ENCODE measurements around the gene COPS3. TPM values are rescaled to one million over a fixed set of nuclear protein-coding genes. Genes with fewer than 3 reads are reported as not detected.

The COPS3 gene
- total and polyA plus RNA-seq, 2 experiments from 2014 or later = 108 to 121 TPM

DNA sequence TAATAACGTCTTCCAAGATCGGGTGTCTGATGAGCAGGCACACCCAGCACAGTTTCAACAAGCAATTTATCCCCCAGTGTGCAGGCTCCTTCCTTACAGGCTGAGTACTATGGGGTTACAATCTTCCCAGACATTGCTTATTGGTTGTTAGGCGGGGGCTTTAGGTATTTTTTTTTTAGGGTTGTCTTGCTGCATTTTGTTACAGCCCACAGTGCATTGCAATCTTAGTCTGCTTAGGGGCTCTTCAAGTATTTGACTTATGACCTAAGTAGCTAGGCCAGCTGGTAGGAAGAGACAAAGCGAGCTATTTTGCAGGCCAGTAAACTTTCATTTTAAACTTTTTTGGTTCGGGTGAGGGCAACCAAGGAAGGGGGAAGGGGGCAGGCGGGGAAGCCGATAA lies 80.7 kb downstream of the COPS3 start:
- Mint-ChIP-seq H3K27me3 (ENCODE audit: insufficient read depth, low read depth, poor library complexity) (peaks cover 9% of the 10 kb centered on the region), H3K36me3 (ENCODE audit: low read depth) (no peaks in the 10 kb centered on the region), H3K4me1 (no peaks in the 10 kb centered on the region; the same call in 2 of the 3 replicates), H3K9me3 (no peaks in the 10 kb centered on the region), H3K27ac (no peak overlapping the region), H3K4me3 (no peak overlapping the region)
- no peak for ATAC-seq
- no peak for DNase-seq (ENCODE audit: low spot score)
- Histone ChIP-seq H4K20me1 (replicated peaks; ENCODE audit: insufficient read depth) (no peaks in the 10 kb centered on the region), H3K9me2 (ENCODE audit: insufficient read depth) (no peaks in the 10 kb centered on the region), H3K27ac (ENCODE audit: low read depth) (no peak overlapping the region), H3K36me3 (ENCODE audit: insufficient read depth) (no peaks in the 10 kb centered on the region), H3K4me3 (no peak overlapping the region), H3K4me1 (ENCODE audit: insufficient read depth) (no peaks in the 10 kb centered on the region), H3K27me3 (ENCODE audit: insufficient read depth) (no peaks in the 10 kb centered on the region), H3K4me2 (no peak overlapping the region), H2AFZ (no peak overlapping the region), H3F3A (replicated peaks; ENCODE audit: low read depth) (no peaks in the 10 kb centered on the region), H3K79me2 (replicated peaks; ENCODE audit: insufficient read depth) (no peaks in the 10 kb centered on the region)
- TF ChIP-seq ZNF114 (CRISPR knock-in tag; IDR thresholded peaks at IDR 0.05) (no peak), JUNB (IDR thresholded peaks at IDR 0.05; ENCODE audit: unreplicated experiment) (no peak), POLR2AphosphoS5 (IDR thresholded peaks at IDR 0.05; ENCODE audit: low read depth) (no peak), ZNF331 (CRISPR knock-in tag; IDR thresholded peaks at IDR 0.05; ENCODE audit: low read depth) (no peak), EZH2phosphoT487 (IDR thresholded peaks at IDR 0.05; ENCODE audit: unreplicated experiment) (no peak), STAT1 (IDR thresholded peaks at IDR 0.05; ENCODE audit: unreplicated experiment) (no peak), NANOG (IDR thresholded peaks at IDR 0.05; ENCODE audit: borderline replicate concordance) (no peak), EZH2 (IDR thresholded peaks at IDR 0.05; ENCODE audit: low read depth, unreplicated experiment) (no peak), CREB1 (CRISPR knock-in tag; IDR thresholded peaks at IDR 0.05; ENCODE audit: low read depth) (no peak)
- TF ChIP-seq, protein P1, sequence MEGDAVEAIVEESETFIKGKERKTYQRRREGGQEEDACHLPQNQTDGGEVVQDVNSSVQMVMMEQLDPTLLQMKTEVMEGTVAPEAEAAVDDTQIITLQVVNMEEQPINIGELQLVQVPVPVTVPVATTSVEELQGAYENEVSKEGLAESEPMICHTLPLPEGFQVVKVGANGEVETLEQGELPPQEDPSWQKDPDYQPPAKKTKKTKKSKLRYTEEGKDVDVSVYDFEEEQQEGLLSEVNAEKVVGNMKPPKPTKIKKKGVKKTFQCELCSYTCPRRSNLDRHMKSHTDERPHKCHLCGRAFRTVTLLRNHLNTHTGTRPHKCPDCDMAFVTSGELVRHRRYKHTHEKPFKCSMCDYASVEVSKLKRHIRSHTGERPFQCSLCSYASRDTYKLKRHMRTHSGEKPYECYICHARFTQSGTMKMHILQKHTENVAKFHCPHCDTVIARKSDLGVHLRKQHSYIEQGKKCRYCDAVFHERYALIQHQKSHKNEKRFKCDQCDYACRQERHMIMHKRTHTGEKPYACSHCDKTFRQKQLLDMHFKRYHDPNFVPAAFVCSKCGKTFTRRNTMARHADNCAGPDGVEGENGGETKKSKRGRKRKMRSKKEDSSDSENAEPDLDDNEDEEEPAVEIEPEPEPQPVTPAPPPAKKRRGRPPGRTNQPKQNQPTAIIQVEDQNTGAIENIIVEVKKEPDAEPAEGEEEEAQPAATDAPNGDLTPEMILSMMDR (conservative IDR thresholded peaks at IDR 0.05; ENCODE audit: low read depth in 2 of 2) = no peak
- TF ChIP-seq, protein P2, sequence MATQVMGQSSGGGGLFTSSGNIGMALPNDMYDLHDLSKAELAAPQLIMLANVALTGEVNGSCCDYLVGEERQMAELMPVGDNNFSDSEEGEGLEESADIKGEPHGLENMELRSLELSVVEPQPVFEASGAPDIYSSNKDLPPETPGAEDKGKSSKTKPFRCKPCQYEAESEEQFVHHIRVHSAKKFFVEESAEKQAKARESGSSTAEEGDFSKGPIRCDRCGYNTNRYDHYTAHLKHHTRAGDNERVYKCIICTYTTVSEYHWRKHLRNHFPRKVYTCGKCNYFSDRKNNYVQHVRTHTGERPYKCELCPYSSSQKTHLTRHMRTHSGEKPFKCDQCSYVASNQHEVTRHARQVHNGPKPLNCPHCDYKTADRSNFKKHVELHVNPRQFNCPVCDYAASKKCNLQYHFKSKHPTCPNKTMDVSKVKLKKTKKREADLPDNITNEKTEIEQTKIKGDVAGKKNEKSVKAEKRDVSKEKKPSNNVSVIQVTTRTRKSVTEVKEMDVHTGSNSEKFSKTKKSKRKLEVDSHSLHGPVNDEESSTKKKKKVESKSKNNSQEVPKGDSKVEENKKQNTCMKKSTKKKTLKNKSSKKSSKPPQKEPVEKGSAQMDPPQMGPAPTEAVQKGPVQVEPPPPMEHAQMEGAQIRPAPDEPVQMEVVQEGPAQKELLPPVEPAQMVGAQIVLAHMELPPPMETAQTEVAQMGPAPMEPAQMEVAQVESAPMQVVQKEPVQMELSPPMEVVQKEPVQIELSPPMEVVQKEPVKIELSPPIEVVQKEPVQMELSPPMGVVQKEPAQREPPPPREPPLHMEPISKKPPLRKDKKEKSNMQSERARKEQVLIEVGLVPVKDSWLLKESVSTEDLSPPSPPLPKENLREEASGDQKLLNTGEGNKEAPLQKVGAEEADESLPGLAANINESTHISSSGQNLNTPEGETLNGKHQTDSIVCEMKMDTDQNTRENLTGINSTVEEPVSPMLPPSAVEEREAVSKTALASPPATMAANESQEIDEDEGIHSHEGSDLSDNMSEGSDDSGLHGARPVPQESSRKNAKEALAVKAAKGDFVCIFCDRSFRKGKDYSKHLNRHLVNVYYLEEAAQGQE (IDR thresholded peaks at IDR 0.05; ENCODE audit: unreplicated experiment) = no peak
- TF ChIP-seq, protein P3, sequence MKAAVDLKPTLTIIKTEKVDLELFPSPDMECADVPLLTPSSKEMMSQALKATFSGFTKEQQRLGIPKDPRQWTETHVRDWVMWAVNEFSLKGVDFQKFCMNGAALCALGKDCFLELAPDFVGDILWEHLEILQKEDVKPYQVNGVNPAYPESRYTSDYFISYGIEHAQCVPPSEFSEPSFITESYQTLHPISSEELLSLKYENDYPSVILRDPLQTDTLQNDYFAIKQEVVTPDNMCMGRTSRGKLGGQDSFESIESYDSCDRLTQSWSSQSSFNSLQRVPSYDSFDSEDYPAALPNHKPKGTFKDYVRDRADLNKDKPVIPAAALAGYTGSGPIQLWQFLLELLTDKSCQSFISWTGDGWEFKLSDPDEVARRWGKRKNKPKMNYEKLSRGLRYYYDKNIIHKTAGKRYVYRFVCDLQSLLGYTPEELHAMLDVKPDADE (IDR thresholded peaks at IDR 0.05) = no peak
- TF ChIP-seq, protein P4, sequence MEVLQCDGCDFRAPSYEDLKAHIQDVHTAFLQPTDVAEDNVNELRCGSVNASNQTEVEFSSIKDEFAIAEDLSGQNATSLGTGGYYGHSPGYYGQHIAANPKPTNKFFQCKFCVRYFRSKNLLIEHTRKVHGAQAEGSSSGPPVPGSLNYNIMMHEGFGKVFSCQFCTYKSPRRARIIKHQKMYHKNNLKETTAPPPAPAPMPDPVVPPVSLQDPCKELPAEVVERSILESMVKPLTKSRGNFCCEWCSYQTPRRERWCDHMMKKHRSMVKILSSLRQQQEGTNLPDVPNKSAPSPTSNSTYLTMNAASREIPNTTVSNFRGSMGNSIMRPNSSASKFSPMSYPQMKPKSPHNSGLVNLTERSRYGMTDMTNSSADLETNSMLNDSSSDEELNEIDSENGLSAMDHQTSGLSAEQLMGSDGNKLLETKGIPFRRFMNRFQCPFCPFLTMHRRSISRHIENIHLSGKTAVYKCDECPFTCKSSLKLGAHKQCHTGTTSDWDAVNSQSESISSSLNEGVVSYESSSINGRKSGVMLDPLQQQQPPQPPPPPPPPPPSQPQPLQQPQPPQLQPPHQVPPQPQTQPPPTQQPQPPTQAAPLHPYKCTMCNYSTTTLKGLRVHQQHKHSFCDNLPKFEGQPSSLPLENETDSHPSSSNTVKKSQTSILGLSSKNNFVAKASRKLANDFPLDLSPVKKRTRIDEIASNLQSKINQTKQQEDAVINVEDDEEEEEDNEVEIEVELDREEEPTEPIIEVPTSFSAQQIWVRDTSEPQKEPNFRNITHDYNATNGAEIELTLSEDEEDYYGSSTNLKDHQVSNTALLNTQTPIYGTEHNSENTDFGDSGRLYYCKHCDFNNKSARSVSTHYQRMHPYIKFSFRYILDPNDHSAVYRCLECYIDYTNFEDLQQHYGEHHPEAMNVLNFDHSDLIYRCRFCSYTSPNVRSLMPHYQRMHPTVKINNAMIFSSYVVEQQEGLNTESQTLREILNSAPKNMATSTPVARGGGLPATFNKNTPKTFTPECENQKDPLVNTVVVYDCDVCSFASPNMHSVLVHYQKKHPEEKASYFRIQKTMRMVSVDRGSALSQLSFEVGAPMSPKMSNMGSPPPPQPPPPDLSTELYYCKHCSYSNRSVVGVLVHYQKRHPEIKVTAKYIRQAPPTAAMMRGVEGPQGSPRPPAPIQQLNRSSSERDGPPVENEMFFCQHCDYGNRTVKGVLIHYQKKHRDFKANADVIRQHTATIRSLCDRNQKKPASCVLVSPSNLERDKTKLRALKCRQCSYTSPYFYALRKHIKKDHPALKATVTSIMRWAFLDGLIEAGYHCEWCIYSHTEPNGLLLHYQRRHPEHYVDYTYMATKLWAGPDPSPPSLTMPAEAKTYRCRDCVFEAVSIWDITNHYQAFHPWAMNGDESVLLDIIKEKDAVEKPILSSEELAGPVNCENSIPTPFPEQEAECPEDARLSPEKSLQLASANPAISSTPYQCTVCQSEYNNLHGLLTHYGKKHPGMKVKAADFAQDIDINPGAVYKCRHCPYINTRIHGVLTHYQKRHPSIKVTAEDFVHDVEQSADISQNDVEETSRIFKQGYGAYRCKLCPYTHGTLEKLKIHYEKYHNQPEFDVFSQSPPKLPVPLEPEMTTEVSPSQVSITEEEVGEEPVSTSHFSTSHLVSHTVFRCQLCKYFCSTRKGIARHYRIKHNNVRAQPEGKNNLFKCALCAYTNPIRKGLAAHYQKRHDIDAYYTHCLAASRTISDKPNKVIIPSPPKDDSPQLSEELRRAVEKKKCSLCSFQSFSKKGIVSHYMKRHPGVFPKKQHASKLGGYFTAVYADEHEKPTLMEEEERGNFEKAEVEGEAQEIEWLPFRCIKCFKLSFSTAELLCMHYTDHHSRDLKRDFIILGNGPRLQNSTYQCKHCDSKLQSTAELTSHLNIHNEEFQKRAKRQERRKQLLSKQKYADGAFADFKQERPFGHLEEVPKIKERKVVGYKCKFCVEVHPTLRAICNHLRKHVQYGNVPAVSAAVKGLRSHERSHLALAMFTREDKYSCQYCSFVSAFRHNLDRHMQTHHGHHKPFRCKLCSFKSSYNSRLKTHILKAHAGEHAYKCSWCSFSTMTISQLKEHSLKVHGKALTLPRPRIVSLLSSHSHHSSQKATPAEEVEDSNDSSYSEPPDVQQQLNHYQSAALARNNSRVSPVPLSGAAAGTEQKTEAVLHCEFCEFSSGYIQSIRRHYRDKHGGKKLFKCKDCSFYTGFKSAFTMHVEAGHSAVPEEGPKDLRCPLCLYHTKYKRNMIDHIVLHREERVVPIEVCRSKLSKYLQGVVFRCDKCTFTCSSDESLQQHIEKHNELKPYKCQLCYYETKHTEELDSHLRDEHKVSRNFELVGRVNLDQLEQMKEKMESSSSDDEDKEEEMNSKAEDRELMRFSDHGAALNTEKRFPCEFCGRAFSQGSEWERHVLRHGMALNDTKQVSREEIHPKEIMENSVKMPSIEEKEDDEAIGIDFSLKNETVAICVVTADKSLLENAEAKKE (CRISPR knock-in tag; IDR thresholded peaks at IDR 0.05) = no peak
